ENCODE data around the gene FRYL.
"Not testable (repeated sequence)": the region's sequence is repeated elsewhere in the genome, so short reads cannot be mapped to it uniquely, and the experiment has no call there.

FRYL gene

GRCh38 chr4:48742412-48742811 is 37.7 kb downstream of the FRYL start:
- DNase-seq = no peak

- no peak for DNase-seq
These were observed 40.5 kb downstream of the FRYL start for GRCh38 chr4:48739560-48740019.

- DNase-seq = no peak
These were observed 41.2 kb downstream of the FRYL start for GRCh38 chr4:48738856-48739255.

- DNase-seq = not testable (repeated sequence)
These were observed 51.1 kb downstream of the FRYL start for GRCh38 chr4:48728906-48729496.

DNA sequence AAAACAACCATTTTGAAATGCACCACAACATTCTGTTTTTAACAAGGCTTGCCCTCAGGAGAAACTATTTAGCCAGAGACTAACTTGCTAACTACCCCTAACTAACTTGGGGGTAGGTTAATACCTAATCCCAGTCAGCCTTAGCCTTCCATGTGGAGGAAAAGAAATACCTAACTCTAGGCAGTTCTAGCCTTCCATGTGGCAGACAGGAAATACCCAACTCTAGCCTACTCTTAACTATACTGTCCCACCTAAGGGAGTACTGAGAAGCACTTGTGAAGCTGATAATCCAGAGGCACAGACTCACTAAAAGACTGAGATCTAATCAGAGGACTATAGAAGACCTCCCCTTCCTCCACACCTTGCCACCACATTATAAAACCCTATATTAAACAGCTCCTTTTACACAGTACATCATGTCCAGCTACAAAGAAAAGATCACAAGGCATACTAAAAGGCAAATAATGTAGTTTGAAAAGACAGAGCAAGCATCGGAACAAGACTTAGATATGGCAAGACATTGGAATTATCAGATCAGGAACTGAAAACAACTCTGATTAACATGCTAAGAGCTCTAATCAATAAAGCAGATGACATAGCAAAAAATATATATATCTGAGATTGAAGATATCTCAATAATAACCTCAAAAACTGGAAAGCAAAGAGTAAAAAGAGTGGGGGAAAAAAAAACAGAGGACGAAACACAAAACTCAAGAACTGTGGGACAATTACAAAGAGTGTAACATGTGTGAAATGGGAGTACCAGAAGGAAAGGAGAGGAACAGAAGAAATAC is 52.2 kb downstream of the FRYL start:
- DNase-seq = no peak

DNA sequence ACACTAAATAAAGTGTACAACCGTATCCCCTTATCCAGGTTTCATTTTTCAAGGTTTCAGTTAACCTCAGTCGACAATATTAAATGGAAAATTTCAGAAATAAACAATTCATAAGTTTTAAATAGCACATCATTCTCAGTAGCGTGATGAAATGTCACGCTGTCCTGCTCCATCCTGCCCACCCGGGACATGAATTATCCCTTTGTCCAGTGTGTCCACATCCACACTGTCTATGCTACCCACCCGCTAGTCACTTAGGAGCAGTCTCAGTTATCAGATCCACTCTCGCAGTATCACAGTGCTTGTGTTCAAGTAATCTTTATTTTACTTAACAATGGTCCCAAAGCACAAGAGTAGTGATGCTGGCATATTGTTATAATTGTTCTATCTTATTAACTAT is 54.7 kb downstream of the FRYL start:
- no peak for DNase-seq

- no peak for DNase-seq
These were observed 57.3 kb downstream of the FRYL start for GRCh38 chr4:48722509-48723446.

GRCh38 chr4:48720459-48720858 is 59.6 kb downstream of the FRYL start:
- DNase-seq = no peak

GRCh38 chr4:48718818-48719465 is 61.1 kb downstream of the FRYL start:
- no peak for DNase-seq

- not testable (repeated sequence) for DNase-seq
These were observed 63.8 kb downstream of the FRYL start for GRCh38 chr4:48716285-48716684.

DNA sequence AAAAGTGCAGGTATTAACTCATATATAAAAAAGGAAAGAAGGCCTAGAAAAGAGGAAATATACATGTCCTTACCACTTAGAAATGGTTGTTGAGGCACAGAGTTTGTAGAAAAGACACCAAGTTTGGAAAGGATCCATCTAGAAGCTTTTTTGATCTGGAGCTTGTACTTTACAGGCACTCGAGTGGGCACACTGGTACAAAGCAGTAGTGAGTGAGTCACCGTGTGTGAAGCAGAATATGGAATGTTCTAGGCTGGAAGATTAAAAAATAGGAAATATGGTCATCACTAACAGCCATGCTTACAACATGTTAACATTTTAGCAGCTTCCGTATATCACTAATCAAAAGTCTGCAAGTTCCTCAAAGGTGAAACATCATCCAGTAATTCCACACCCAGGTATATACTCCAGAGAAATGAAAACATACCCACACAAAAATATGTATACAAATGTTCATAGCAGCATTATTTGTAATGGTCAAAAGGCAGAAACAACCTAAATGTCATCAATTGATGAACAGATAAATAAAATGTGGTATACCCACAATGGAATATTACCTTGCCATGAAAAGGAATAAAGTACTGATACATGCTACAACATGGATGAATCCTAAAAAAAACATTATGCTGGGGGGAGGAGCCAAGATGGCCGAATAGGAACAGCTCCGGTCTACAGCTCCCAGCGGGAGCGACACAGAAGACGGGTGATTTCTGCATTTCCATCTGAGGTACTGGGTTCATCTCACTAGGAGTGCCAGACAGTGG is 69.5 kb downstream of the FRYL start:
- DNase-seq = no peak

DNA sequence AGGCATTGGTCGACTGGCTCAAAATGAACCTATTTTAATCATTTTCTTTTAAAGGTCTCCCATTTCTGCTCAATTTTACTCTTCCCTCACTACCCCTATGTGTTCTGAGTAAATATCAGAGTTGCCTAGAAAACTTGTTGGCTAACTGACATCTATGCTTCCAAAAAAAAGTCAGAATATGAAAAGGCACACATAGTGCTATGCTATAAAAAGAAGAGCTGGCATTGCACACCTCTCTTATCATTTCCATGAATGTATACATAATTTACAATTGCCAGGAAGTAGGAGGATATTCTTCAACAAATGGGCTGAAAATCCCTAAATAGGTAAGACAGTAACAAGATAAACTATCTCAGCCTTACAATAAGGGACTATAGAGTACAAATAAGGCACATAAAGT is 70.2 kb downstream of the FRYL start:
- no peak for DNase-seq

DNA sequence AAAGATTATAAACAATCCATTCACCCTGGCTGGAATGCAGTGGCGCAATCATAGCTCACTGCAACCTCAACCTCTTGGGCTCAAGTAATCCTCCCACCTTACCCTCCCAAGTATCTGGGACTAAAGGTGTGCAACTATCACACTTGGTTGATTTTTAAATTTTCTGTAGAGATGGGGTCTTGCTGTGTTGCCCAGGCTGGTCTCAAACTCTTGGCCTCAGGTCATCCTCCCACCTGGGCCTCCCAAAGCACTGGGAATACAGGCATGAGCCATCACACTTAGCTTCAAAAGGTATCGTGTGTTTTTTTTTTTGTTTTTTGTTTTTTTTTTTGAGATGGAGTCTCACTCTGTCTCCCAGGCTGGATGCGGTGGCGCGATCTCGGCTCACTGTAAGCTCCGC is 71.5 kb downstream of the FRYL start:
- DNase-seq = no peak

- DNase-seq = no peak
These were observed 73.3 kb downstream of the FRYL start for GRCh38 chr4:48706736-48707135.

DNA sequence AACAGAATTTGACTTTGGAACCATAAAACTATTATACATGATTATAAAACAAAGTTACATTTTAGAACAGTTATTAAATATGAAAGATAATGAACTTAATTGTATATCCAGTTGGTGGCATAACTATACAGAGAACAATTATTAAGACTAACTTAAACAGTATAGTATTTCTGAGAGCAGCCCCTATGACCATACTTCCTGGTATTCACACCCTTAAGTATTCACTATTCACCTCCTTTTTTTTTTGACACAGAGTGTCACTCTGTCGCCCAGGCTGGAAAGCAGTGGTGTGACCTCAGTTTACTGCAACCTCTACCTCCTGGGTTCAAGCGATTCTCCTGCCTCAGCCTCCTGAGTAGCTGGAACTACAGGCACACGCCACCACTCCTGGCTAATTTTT is 74.5 kb downstream of the FRYL start:
- DNase-seq = no peak

DNA sequence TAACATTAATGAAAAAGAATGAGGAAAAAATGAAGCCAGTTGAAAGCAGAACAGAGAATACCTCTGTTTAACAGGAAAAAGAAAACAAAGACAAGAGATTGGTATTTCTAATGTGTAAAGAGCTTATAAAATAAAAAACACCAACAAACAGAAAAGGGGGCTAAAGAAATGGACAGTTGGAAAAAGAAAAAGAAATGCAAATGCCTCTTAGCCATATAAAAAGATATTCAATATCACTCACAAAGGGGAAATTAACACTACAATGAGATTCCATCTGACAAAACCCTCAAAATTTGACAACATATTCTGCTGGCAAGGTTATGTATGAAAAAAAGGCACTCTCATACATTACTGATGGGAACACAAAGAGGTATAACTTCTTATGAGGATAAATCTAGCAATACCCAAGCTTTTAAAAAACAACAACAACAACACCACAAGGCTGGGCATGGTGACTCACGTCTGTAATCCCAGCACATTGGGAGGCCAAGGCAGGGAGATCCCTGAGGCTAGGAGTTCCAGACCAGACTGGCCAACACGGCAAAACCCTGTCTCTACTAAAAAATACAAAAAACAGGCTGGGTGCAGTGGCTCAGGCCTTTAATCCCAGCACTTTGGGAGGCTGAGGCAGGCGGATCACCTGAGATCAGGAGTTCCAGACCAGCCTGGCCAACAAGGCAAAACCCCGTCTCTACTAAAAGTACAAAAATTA is 75.8 kb downstream of the FRYL start:
- no peak for DNase-seq

GRCh38 chr4:48699475-48699874 is 80.6 kb downstream of the FRYL start:
- DNase-seq = no peak

- no peak for DNase-seq
These were observed 81.8 kb downstream of the FRYL start for GRCh38 chr4:48698029-48698971.

GRCh38 chr4:48697516-48697915 is 82.6 kb downstream of the FRYL start:
- DNase-seq = not testable (repeated sequence)

GRCh38 chr4:48694824-48695223 is 85.3 kb downstream of the FRYL start:
- no peak for DNase-seq
